ENCODE measurements around the gene ZC3HAV1L.
A peak's percentile ranks its signal among the peaks of the same experiment; 100 is the strongest.
"Not testable (repeated sequence)": the region's sequence is repeated elsewhere in the genome, so short reads cannot be mapped to it uniquely, and the experiment has no call there.

Gene ZC3HAV1L, protein sequence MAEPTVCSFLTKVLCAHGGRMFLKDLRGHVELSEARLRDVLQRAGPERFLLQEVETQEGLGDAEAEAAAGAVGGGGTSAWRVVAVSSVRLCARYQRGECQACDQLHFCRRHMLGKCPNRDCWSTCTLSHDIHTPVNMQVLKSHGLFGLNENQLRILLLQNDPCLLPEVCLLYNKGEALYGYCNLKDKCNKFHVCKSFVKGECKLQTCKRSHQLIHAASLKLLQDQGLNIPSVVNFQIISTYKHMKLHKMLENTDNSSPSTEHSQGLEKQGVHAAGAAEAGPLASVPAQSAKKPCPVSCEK

GRCh38 chr7:139035586-139036353, at the start of gene ZC3HAV1L:
ZC3HAV1L (minus strand) TSS chr7:139036042; CDS start chr7:139036017, 25 bp downstream.
- DNase-seq (ENCODE audit: low read depth), result peak; percentile 70

- DNase-seq (ENCODE audit: low read depth), result no peak
Observed at GRCh38 chr7:139084709-139085108, 48.9 kb upstream of the ZC3HAV1L start.

DNA sequence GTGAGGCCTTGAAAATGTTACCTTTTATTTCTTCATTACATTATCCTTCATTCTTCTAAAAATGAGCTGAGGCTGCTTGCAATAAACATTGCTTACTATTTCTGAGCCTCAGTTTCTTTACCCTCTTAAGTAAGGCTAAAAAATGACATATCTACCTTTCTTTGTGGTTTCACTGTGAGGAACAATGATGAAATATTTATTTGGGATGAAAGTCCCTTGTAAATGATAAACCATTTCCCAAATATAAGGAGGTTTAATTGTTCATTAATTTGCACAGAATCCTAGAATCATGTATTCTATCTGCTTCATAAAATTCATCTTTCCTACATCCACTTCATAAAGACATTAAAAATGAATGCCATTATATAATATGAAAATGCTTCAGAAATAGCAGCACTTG, 45.7 kb upstream of the ZC3HAV1L start:
- DNase-seq (ENCODE audit: low read depth), result no peak

DNA sequence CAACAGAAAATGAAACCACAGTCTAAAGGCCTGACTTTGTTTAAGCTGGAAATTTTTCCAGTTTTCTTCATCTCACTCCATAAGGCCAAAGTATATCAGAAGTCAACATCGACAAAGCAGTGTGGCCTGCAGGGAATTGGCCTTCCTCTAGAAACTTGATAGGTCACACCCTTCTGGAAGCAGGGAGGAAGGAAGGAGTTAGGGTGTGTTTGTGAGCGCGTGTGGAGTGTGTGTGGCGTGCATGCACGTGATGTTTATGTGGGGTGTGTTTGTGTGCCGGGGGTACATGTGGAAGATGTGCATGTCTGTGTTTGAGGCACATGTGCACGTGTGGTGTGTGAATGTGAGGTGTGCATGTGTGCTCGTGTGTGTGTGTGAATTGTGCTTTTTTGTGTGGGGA, 45.1 kb upstream of the ZC3HAV1L start:
- no peak for DNase-seq (ENCODE audit: low read depth)

GRCh38 chr7:139079861-139080260, 44.0 kb upstream of the ZC3HAV1L start:
- no peak for DNase-seq (ENCODE audit: low read depth)

DNA sequence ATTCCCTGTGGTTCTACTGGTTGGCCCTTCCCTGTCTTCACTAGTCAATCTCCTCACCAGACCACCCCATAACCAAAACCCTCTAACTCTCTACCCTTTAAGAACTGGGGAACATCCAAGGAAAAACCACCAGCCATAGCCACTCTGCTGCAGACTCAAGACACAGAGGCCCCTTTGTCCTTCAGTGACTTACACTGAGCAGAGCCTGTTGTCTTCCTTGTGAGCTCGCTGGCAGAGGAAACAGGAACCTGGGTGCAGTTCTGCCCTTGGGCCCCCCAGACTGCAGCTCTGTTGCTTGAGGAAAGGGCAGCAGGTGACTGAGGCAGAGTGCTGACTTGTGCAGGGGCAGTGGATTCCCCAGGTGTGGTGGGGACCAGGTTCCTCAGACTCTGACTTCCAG, 43.1 kb upstream of the ZC3HAV1L start:
- DNase-seq (ENCODE audit: low read depth), result no peak

DNA sequence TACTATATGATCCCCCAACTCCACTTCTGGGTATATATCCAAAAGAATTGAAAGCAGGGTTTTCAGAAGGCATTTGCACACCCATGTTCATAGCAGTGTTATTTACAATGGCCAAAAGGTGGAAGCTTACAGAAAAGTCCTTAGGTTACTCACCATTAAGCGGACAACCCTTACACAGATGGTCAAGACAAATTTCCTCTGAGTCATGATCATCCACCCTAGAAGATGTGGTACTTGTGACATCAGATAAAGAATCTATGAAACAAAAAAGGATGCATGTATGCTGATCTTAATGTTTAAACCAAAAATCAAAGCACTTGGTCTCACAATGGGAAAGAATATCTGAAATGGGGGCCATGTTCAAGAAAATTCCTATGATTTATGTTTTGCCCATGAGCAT, 42.6 kb upstream of the ZC3HAV1L start:
- peak; percentile 31 for DNase-seq (ENCODE audit: low read depth)

DNA sequence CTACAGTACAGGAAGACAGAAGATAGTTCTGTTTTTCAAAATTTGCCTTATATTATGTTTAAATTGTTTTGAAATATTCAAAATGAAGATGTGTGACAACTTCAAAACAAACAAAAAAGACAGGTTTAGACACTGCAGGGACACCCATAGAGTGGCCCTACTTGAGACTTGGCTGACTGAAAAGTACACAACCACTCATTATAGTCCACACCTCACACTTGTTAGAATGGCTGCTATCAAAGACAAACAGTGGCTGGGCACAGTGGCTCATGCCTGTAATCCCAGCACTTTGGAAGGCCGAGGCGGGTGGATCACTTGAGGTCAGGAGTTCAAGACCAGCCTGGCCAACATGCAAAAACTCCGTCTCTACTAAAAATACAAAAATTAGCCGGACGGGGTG, 41.9 kb upstream of the ZC3HAV1L start:
- DNase-seq (ENCODE audit: low read depth), result not testable (repeated sequence)

- DNase-seq (ENCODE audit: low read depth), result no peak
Observed at GRCh38 chr7:139075871-139076686, 40.2 kb upstream of the ZC3HAV1L start.

DNA sequence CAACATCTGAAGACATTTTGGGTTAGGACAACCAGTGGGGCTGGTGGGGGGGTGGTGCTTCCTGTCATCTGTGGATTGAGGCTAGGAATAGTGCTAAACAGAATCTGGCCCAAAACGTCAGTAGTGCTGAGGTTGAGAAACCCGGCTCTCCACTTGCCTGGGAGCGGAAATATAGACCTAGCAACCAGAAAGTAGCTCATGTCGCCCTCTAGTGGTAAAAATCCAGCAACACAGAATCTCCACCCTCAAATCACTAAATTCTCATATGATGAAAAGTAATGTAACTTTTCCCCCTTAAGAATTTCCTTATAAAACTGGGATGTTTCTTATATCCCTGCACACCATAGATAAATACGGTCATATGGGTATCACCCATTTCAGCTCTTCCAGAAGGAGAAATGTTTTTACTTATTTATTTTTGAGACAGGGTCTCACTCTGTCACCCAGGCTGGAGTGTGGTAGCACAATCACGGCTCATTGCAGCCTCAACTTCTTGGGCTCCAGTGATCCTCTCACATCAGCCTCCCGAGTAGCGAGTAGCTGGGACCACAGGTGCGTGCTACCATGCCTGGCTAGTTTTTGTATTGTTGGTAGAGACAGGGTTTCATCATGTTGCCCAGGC, 39.3 kb upstream of the ZC3HAV1L start:
- DNase-seq (ENCODE audit: low read depth), result peak; percentile 84

GRCh38 chr7:139072796-139073195, 37.0 kb upstream of the ZC3HAV1L start:
- no peak for DNase-seq (ENCODE audit: low read depth)

DNA sequence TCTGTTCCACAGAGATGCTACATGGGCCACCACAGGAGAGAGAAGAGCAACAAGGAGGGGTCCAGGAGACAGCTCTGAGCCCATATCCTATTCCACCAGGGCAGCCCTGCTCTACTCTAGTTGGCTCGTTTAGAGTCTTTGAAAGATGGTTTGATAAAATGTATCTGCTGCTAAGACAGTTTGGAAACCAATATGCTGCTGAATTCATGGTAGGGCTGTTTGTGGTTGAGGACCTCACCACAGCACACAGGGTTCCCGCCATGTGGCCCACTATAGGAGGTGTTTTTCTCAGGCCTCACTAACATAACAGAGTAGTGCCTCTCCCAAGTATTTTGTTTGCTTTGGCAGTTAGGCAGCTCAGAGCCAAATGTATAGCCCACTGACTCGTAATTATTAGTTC, 35.8 kb upstream of the ZC3HAV1L start:
- no peak for DNase-seq (ENCODE audit: low read depth)

GRCh38 chr7:139068544-139069399, 32.9 kb upstream of the ZC3HAV1L start:
- no peak for DNase-seq (ENCODE audit: low read depth)

GRCh38 chr7:139066315-139066714, 30.5 kb upstream of the ZC3HAV1L start:
- no peak for DNase-seq (ENCODE audit: low read depth)

- DNase-seq (ENCODE audit: low read depth), result no peak
Observed at GRCh38 chr7:139065323-139065722, 29.5 kb upstream of the ZC3HAV1L start.

DNA sequence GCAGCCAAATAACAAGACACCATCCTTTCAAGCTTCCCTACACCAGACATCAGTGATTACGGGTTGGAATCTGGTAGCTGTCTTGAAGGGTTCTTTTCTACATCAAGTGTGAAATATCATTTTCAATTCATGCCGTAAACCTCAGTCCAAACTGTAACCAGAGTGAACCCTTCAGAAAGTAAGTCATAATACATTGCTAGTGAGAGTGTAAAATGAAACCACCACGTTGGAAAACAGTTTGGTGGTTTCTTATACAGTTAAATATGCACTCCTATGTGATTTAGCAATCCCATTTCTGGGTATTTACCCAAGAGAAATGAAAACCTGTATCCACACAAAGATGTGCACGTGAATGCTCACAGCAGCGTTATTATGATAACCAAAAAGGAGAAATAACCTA, 25.6 kb upstream of the ZC3HAV1L start:
- no peak for DNase-seq (ENCODE audit: low read depth)

- DNase-seq (ENCODE audit: low read depth), result peak; percentile 11
Observed at GRCh38 chr7:139060695-139061237, 24.9 kb upstream of the ZC3HAV1L start.

GRCh38 chr7:139059905-139060304, 24.1 kb upstream of the ZC3HAV1L start:
- no peak for DNase-seq (ENCODE audit: low read depth)

- no peak for DNase-seq (ENCODE audit: low read depth)
Observed at GRCh38 chr7:139058943-139059342, 23.1 kb upstream of the ZC3HAV1L start.

DNA sequence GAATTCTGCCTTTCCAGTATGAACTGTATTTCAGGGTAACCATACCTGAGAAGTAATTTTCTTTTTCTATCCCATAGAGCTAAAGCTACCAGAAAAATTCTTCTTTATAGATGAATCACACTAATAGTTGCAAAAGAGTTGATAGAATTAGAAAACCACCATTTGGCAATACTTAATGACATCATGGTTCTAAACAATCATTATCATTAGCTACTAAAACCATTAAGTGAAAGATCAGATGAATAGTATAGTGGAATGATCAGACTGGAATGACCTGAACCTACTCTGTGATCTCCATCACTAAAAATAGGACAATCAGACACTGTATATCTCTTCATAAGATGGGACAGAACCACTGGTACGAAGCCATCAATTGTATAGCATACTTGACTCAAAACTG, 19.8 kb upstream of the ZC3HAV1L start:
- no peak for DNase-seq (ENCODE audit: low read depth)

GRCh38 chr7:139054656-139055055, 18.8 kb upstream of the ZC3HAV1L start:
- not testable (repeated sequence) for DNase-seq (ENCODE audit: low read depth)
